ENCODE data around the gene IGDCC3. TPM values are rescaled to one million over a fixed set of nuclear protein-coding genes. Genes with fewer than 3 reads are reported as not detected.
"Not testable (repeated sequence)": the region's sequence is repeated elsewhere in the genome, so short reads cannot be mapped to it uniquely, and the experiment has no call there.

The IGDCC3 gene
- total RNA-seq, 3 donors from 2014 or later (not counting 1 experiment from before 2014, with no cell fraction given), result not detected

- Histone ChIP-seq H3K9me3 (ENCODE audit: control insufficient read depth, insufficient read depth, low read length) (no peaks in the 10 kb centered on the region), H3K27me3 (ENCODE audit: control insufficient read depth, insufficient read depth, low read length) (peaks cover 18% of the 10 kb centered on the region), H3K36me3 (ENCODE audit: control insufficient read depth, insufficient read depth, low read length) (no peaks in the 10 kb centered on the region), H3K4me3 (ENCODE audit: low read length) (no peak overlapping the region), H3K4me1 (ENCODE audit: control insufficient read depth, insufficient read depth, low read length) (no peaks in the 10 kb centered on the region), H3K27ac (ENCODE audit: low read length) (no peak overlapping the region)
- intact Hi-C loops (cut with micrococcal nuclease), result no loop called here
- H3K27ac Mint-ChIP-seq, result no peak overlapping the region
- peaks cover 0 to 11% of the 10 kb centered on the region in 2 donors for H3K4me1 Mint-ChIP-seq
- no peak for TF ChIP-seq CTCF (IDR thresholded peaks at IDR 0.05)
- ATAC-seq (no peak), DNase-seq (no peak)
- no peak overlapping the region for H3K4me3 Mint-ChIP-seq
- WGBS (ENCODE audit: insufficient coverage), result 87% methylated on average over 10 of the region's 11 CpGs
- H3K9me3 Mint-ChIP-seq, result no peaks in the 10 kb centered on the region
- peaks cover 46 to 53% of the 10 kb centered on the region in 2 donors for H3K27me3 Mint-ChIP-seq (ENCODE audit: low read depth in 2 of 2)
- no peaks in the 10 kb centered on the region for H3K36me3 Mint-ChIP-seq
These were observed 21.4 kb upstream of the IGDCC3 start for GRCh38 chr15:65399001-65399706.

DNA sequence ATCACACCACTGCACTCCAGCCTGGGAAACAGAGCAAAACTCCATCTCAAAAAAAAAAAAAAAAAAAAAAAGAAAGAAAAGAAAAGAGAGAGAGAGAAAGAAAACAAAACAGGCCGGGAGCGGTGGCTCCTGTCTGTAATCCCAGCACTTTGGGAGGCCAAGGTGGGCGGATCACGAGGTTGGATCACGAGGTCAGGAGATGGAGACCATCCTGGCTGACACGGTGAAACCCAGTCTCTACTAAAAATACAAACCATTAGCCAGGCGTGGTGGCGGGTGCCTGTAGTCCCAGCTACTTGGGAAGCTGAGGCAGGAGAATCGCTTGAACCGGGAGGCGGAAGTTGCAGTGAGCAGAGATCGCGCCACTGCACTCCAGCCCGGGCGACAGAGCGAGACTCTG is 20.7 kb upstream of the IGDCC3 start:
- H3K9me3 ChIP-seq (ENCODE audit: control insufficient read depth, insufficient read depth, low read length); DNase-seq; H3K4me3 Mint-ChIP-seq; H3K27ac Mint-ChIP-seq; H3K9me3 Mint-ChIP-seq; H3K27ac ChIP-seq (ENCODE audit: low read length); H3K36me3 ChIP-seq (ENCODE audit: control insufficient read depth, insufficient read depth, low read length); H3K4me1 ChIP-seq (ENCODE audit: control insufficient read depth, insufficient read depth, low read length); intact Hi-C loops (cut with micrococcal nuclease); ATAC-seq; H3K36me3 Mint-ChIP-seq; H3K4me3 ChIP-seq (ENCODE audit: low read length): not testable (repeated sequence)
- WGBS (ENCODE audit: insufficient coverage), result 96% methylated on average over 13 of the region's 16 CpGs
- H3K4me1 Mint-ChIP-seq, result peaks cover 0 to 11% of the 10 kb centered on the region in 2 donors
- peaks cover 18% of the 10 kb centered on the region for H3K27me3 ChIP-seq (ENCODE audit: control insufficient read depth, insufficient read depth, low read length)
- H3K27me3 Mint-ChIP-seq (ENCODE audit: low read depth in 2 of 2), result peaks cover 53 to 55% of the 10 kb centered on the region in 2 donors

GRCh38 chr15:65396965-65397317 is 19.1 kb upstream of the IGDCC3 start:
- Mint-ChIP-seq H3K27ac (no peak overlapping the region), H3K27me3 (ENCODE audit: low read depth in 2 of 2) (peaks cover 53 to 62% of the 10 kb centered on the region in 2 donors), H3K4me3 (no peak overlapping the region), H3K4me1 (peaks cover 0 to 11% of the 10 kb centered on the region in 2 donors), H3K9me3 (no peaks in the 10 kb centered on the region), H3K36me3 (no peaks in the 10 kb centered on the region)
- H3K27me3 ChIP-seq (ENCODE audit: control insufficient read depth, insufficient read depth, low read length), result peaks cover 18% of the 10 kb centered on the region
- ATAC-seq (no peak), DNase-seq (no peak)
- intact Hi-C loops (cut with micrococcal nuclease), result no loop called here
- WGBS (ENCODE audit: insufficient coverage), result 11% methylated on average over 10 of the region's 10 CpGs
- no peak overlapping the region for H3K4me3 ChIP-seq (ENCODE audit: low read length)
- no peak for TF ChIP-seq CTCF (IDR thresholded peaks at IDR 0.05)
- no peak overlapping the region for H3K27ac ChIP-seq (ENCODE audit: low read length)
- H3K36me3 ChIP-seq (ENCODE audit: control insufficient read depth, insufficient read depth, low read length), result no peaks in the 10 kb centered on the region
- no peaks in the 10 kb centered on the region for H3K9me3 ChIP-seq (ENCODE audit: control insufficient read depth, insufficient read depth, low read length)
- H3K4me1 ChIP-seq (ENCODE audit: control insufficient read depth, insufficient read depth, low read length), result no peaks in the 10 kb centered on the region

GRCh38 chr15:65396283-65396964 is 18.6 kb upstream of the IGDCC3 start:
- peaks cover 0 to 11% of the 10 kb centered on the region in 2 donors for H3K4me1 Mint-ChIP-seq
- 7% methylated on average over 34 of the region's 34 CpGs for WGBS (ENCODE audit: insufficient coverage)
- no peaks in the 10 kb centered on the region for H3K9me3 Mint-ChIP-seq
- Histone ChIP-seq H3K4me1 (ENCODE audit: control insufficient read depth, insufficient read depth, low read length) (no peaks in the 10 kb centered on the region), H3K36me3 (ENCODE audit: control insufficient read depth, insufficient read depth, low read length) (no peaks in the 10 kb centered on the region), H3K27me3 (ENCODE audit: control insufficient read depth, insufficient read depth, low read length) (peaks cover 18% of the 10 kb centered on the region), H3K9me3 (ENCODE audit: control insufficient read depth, insufficient read depth, low read length) (no peaks in the 10 kb centered on the region), H3K4me3 (ENCODE audit: low read length) (no peak overlapping the region), H3K27ac (ENCODE audit: low read length) (no peak overlapping the region)
- peak overlapping the region; percentile 17 for H3K4me3 Mint-ChIP-seq
- no peak for TF ChIP-seq CTCF (IDR thresholded peaks at IDR 0.05)
- peaks cover 53 to 62% of the 10 kb centered on the region in 2 donors for H3K27me3 Mint-ChIP-seq (ENCODE audit: low read depth in 2 of 2)
- intact Hi-C loops (cut with micrococcal nuclease), result no loop called here
- ATAC-seq (no peak), DNase-seq (no peak)
- no peaks in the 10 kb centered on the region for H3K36me3 Mint-ChIP-seq
- H3K27ac Mint-ChIP-seq, result no peak overlapping the region

Data from natural killer cell (primary cell).